ENCODE measurements around the gene ZMYND8.

DNA sequence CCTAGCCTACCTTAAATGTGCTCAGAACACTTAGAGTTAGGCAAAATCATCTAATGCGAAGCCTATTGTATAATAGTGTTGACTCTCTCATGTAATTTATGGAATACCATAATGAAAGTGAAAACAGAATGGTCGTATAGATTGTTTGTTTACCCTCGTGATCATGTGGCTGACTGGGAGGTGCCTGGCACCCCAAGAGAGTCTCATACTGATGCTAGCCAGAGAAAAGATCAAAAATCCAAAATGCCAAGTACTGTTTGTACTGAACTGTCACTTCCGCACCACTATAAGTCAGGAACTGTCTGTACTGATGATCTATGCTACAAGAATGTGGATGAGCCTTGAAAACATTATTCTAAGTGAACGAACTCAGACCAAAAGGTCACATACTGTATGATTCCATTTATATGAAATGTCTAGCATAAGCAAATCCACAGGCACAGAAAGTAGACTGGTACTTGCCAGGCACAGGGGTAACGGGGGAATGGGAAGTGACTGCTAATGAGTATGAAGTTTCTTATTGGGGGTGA lies 22.4 kb downstream of the ZMYND8 start:
- TF ChIP-seq EZH2 (IDR thresholded peaks at IDR 0.05; ENCODE audit: insufficient read depth, poor library complexity, severe bottlenecking) (no peak), EZH2phosphoT487 (IDR thresholded peaks at IDR 0.05; ENCODE audit: insufficient read depth, low read depth) (no peak)

Measured in GM23248 (cell line).